Testis (tissue), 2 donors: ENCODE measurements around the gene COL6A6.

Source experiments
- CTCF ChIP-seq, 3 experiments: fragments of 450-650 bp in 2 of 3; fragments of 200-600 bp in 1 of 3; sonication (generic) in 1 of 3; IDR thresholded peaks; one replicate each; pipeline ENCODE4 v1.5.1; 2016 to 2019; ENCODE audit warnings: antibody characterized with exemption in 3 of 3, mild to moderate bottlenecking in 2 of 3, moderate library complexity in 1 of 3
- POLR2A ChIP-seq: fragments of 450-650 bp; IDR thresholded peaks from one replicate; pipeline ENCODE4 v1.6.1; 2017; ENCODE audit warnings: antibody characterized with exemption, mild to moderate bottlenecking, moderate library complexity

GRCh38 chr3:130527426-130527825 is 10.4 kb downstream of the COL6A6 start:
- no peak for TF ChIP-seq CTCF (IDR thresholded peaks at IDR 0.05)
- TF ChIP-seq POLR2A = no peak
